ENCODE results near the gene SLX4IP. TPM values are rescaled to one million over a fixed set of nuclear protein-coding genes. Genes with fewer than 3 reads are reported as not detected.

The SLX4IP gene
- total RNA-seq, 1 experiment from 2014 or later: 11.1 TPM

DNA sequence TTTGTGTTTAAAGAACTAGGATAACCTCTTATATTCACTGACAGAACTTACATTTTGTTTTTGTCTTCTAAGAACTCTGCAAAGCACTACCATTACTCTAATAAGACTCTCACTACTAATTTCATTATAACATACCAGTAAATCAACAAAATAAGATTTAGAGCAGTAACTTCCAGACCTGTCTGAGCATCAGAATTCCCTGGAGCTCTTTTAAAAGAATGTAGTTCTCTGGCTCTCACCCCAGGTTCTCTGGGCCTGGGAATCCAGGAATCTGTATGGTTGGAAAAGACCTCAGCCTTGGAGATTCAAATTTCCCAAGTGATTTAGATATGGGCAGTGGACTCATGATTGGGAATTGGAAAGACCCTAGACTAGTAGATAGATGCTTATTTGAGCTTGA, 149.3 kb downstream of the SLX4IP start:
- no peak overlapping the region for H3K4me3 ChIP-seq (replicated peaks in 1 of 2; ENCODE audit: low read depth in 1 of 2, low read length in 2 of 2)
- no peak for TF ChIP-seq EZH2phosphoT487 (IDR thresholded peaks at IDR 0.05; ENCODE audit: borderline replicate concordance)
- no peak for TF ChIP-seq POLR2AphosphoS5 (IDR thresholded peaks at IDR 0.05; ENCODE audit: low read depth, low read length)
- TF ChIP-seq SRF (IDR thresholded peaks at IDR 0.05; ENCODE audit: low read depth): no peak
- no peak for TF ChIP-seq YY1 (IDR thresholded peaks at IDR 0.05; ENCODE audit: extremely low read depth, insufficient replicate concordance, low read depth, low read length)
- TF ChIP-seq EGR1 (IDR thresholded peaks at IDR 0.05; ENCODE audit: low read depth): no peak
- TF ChIP-seq, protein P1, sequence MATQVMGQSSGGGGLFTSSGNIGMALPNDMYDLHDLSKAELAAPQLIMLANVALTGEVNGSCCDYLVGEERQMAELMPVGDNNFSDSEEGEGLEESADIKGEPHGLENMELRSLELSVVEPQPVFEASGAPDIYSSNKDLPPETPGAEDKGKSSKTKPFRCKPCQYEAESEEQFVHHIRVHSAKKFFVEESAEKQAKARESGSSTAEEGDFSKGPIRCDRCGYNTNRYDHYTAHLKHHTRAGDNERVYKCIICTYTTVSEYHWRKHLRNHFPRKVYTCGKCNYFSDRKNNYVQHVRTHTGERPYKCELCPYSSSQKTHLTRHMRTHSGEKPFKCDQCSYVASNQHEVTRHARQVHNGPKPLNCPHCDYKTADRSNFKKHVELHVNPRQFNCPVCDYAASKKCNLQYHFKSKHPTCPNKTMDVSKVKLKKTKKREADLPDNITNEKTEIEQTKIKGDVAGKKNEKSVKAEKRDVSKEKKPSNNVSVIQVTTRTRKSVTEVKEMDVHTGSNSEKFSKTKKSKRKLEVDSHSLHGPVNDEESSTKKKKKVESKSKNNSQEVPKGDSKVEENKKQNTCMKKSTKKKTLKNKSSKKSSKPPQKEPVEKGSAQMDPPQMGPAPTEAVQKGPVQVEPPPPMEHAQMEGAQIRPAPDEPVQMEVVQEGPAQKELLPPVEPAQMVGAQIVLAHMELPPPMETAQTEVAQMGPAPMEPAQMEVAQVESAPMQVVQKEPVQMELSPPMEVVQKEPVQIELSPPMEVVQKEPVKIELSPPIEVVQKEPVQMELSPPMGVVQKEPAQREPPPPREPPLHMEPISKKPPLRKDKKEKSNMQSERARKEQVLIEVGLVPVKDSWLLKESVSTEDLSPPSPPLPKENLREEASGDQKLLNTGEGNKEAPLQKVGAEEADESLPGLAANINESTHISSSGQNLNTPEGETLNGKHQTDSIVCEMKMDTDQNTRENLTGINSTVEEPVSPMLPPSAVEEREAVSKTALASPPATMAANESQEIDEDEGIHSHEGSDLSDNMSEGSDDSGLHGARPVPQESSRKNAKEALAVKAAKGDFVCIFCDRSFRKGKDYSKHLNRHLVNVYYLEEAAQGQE (IDR thresholded peaks at IDR 0.05; ENCODE audit: low read depth): no peak
- TF ChIP-seq SP1 (IDR thresholded peaks at IDR 0.05; ENCODE audit: low read depth): no peak
- no peak for TF ChIP-seq ELF1 (IDR thresholded peaks at IDR 0.05; ENCODE audit: borderline replicate concordance, low read depth)
- TF ChIP-seq SIN3A (IDR thresholded peaks at IDR 0.05; ENCODE audit: low read depth): no peak
- TF ChIP-seq, protein P2, sequence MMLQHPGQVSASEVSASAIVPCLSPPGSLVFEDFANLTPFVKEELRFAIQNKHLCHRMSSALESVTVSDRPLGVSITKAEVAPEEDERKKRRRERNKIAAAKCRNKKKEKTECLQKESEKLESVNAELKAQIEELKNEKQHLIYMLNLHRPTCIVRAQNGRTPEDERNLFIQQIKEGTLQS (IDR thresholded peaks at IDR 0.05): no peak
- TF ChIP-seq JUND (IDR thresholded peaks at IDR 0.05): no peak
- no peak for TF ChIP-seq ZNF274 (IDR thresholded peaks at IDR 0.05; ENCODE audit: low read depth, low read length)
- TF ChIP-seq, protein P3, sequence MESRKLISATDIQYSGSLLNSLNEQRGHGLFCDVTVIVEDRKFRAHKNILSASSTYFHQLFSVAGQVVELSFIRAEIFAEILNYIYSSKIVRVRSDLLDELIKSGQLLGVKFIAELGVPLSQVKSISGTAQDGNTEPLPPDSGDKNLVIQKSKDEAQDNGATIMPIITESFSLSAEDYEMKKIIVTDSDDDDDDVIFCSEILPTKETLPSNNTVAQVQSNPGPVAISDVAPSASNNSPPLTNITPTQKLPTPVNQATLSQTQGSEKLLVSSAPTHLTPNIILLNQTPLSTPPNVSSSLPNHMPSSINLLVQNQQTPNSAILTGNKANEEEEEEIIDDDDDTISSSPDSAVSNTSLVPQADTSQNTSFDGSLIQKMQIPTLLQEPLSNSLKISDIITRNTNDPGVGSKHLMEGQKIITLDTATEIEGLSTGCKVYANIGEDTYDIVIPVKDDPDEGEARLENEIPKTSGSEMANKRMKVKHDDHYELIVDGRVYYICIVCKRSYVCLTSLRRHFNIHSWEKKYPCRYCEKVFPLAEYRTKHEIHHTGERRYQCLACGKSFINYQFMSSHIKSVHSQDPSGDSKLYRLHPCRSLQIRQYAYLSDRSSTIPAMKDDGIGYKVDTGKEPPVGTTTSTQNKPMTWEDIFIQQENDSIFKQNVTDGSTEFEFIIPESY (IDR thresholded peaks at IDR 0.05; ENCODE audit: extremely low read depth, insufficient replicate concordance, low read length): no peak
- no peak for TF ChIP-seq ZFX (IDR thresholded peaks at IDR 0.05)
- TF ChIP-seq EZH2 (IDR thresholded peaks at IDR 0.05): no peak
- ChIA-PET CTCF (no interaction called here), RAD21 (ENCODE audit: low non-redundant PET in 1 of 2, low total read pairs in 2 of 2, uncharacterized antibody in 2 of 2, unreplicated experiment in 2 of 2) (no interaction called here), POLR2A (interaction anchor here (0.7 kb wide), 1 partner anchor 12 kb away, joined by 3 read pairs; no protein-coding TSS in a partner anchor)
- no peaks in the 10 kb centered on the region for H3K79me2 ChIP-seq (ENCODE audit: insufficient read depth, low read length)
- H3K4me2 ChIP-seq (ENCODE audit: low read length): no peak overlapping the region
- H3K9ac ChIP-seq (ENCODE audit: low read length): no peak overlapping the region
- no peak overlapping the region for H2AFZ ChIP-seq (ENCODE audit: low read depth, low read length, poor library complexity, severe bottlenecking)
- intact Hi-C loops (cut with micrococcal nuclease): no loop called here
- H3K27ac ChIP-seq (ENCODE audit: low read depth, low read length): no peak overlapping the region
- H3K9me3 ChIP-seq (ENCODE audit: control insufficient read depth in 1 of 2, insufficient read depth in 1 of 2, low read depth in 1 of 2, low read length in 2 of 2): no peaks in the 10 kb centered on the region
- BruUV-seq (replicated peaks): no TSS peak
- peaks cover 24 to 25% of the 10 kb centered on the region in 2 experiments for H3K4me1 ChIP-seq (ENCODE audit: control insufficient read depth in 1 of 2, insufficient read depth in 2 of 2, low read length in 2 of 2)
- DNase-seq (ENCODE audit: low read depth, low spot score) (no peak), ATAC-seq (no peak)
- H3K9me2 ChIP-seq (ENCODE audit: insufficient read depth): no peaks in the 10 kb centered on the region
- no peaks in the 10 kb centered on the region for H4K20me1 ChIP-seq (ENCODE audit: insufficient read depth)
- no peaks in the 10 kb centered on the region for H3K27me3 ChIP-seq (ENCODE audit: insufficient read depth, low read length)
- no peaks in the 10 kb centered on the region for H3K36me3 ChIP-seq (ENCODE audit: control insufficient read depth in 1 of 2, insufficient read depth in 2 of 2, low read length in 2 of 2)

Measured in HCT116 (cell line).